GM20000 (cell line): ENCODE measurements around the gene UXS1.
"Not testable (repeated sequence)": the region's sequence is repeated elsewhere in the genome, so short reads cannot be mapped to it uniquely, and the experiment has no call there.

Experiments used
- DNase-seq: peaks from one replicate; pipeline ENCODE4 v3.0.0; 2012; ENCODE audit warnings: low spot score
- TF ChIP-seq, protein P1 (sequence below): IDR thresholded peaks from 2 replicates; pipeline ENCODE4 v1.5.1; 2012; ENCODE audit warnings: mild to moderate bottlenecking, control low read depth; ENCODE audit errors: extremely low read depth, missing control alignments

The UXS1 gene

DNA sequence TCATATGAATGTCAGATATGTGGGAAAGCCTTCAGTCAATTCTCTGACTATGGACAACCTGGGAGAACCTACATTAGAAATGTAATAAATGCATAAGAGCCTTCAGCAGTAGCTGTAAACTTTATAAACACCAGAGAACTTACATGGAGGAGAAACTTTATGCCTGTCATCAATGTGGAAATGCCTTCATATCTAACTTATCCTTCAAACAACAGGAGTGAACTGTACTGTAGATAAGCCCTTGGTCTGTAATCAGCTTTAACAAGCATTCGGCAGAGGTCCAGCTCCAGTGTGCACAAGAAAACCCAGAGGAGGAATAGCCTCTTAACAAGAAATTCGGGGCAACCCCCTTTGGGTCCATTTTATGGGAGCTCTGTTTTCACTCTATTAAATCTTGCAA lies 14.8 kb upstream of the UXS1 start:
- TF ChIP-seq, protein P1, sequence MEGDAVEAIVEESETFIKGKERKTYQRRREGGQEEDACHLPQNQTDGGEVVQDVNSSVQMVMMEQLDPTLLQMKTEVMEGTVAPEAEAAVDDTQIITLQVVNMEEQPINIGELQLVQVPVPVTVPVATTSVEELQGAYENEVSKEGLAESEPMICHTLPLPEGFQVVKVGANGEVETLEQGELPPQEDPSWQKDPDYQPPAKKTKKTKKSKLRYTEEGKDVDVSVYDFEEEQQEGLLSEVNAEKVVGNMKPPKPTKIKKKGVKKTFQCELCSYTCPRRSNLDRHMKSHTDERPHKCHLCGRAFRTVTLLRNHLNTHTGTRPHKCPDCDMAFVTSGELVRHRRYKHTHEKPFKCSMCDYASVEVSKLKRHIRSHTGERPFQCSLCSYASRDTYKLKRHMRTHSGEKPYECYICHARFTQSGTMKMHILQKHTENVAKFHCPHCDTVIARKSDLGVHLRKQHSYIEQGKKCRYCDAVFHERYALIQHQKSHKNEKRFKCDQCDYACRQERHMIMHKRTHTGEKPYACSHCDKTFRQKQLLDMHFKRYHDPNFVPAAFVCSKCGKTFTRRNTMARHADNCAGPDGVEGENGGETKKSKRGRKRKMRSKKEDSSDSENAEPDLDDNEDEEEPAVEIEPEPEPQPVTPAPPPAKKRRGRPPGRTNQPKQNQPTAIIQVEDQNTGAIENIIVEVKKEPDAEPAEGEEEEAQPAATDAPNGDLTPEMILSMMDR, result no peak

DNA sequence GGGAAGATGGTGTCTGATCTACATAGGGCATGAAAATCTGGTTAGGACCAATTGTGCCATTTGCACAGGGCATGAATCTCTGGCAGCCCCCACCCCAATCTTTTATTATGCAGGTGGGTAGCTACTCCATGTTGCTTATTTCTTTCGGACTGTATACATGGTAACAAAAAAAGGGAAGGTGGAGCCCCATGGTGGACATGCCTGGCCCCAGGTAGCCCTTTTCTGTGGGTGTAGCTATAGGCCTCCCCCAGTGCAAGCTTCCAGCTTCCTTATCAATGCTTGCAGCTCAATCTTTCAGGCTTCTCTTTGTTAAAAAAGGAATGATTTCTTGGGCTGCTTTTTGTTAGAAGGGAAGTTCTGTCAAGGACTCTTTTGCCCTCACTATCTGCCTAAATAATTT lies 14.3 kb upstream of the UXS1 start:
- TF ChIP-seq, protein P1, result no peak
- no peak for DNase-seq

More for the DNA sequence above, 14.8 kb upstream of the UXS1 start:
- no peak for DNase-seq

DNA sequence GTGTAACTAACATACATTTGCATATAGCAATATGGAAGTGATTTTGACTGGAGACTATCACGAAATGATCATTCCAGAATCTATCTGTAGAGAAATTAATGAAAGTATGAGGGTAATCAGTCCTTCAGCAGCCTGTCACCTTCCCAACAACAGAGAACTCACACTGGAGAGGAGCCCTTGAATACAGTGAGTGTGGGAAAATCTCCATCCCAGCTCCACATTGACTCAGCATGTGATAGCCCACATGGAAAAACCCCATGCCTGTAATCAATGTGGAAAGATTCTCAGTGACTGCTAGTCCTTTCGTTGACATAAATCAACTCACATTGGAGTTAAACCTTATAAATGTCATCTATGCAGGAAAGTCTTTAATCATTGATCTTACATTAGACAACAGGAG lies 13.1 kb upstream of the UXS1 start:
- TF ChIP-seq, protein P1, result no peak
- DNase-seq, result no peak

DNA sequence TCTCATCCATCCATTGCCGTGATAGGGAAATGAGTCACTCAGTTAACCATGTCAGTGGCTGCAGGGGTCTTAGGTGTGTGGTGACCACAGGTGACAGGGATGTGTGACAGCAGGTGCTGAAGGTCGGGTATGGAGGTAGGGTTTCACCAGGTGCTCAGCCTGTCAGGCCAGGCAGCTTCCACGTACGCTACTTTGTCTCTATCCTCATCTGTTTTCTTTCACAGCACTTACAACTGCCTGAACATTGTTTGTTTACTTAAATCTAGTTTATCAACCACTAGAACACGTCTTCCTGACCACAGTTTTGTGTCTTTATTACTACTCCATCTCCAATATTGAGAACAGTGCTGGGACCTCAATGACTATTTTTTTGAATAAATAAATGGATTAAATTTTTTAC lies 11.4 kb upstream of the UXS1 start:
- no peak for DNase-seq
- TF ChIP-seq, protein P1, result no peak

DNA sequence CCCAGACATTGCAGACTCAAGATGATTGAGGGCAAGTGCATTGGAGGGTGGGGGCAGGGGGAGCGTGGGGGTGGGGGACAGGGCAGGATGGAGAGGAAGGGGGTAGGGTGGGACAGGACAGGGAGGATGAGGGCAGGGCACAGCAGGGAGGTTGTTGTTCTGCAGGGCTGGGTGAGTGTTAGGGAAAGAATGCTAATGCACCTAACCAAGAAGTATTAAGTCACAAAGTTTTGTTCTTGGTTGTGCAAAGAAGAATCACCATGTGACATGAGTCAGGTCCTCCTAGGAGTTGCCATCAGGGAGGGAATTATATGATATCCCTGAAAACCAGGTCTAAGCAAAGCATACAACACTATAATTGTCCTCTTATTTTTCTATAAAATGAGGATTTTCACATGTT lies 10.4 kb upstream of the UXS1 start:
- not testable (repeated sequence) for DNase-seq

DNA sequence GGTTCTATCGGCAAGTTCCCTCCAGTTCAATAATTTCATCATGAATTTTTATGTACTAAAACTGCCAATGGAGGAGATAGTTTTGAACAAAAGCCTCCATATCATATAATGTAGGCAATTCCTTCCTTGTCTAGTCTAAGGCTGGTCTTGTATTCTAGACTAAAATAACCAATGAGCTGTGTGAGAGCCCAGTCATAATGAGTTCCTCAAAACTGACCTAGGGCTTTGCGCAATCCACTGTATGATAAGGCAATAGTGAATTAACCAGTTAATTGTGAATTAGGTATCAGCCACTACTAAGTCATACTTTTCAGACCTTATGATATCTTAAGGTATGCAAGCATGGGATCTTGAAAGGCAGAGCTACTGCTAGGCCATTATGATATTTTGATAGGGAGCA lies 7.6 kb upstream of the UXS1 start:
- no peak for DNase-seq
- TF ChIP-seq, protein P1, result no peak

DNA sequence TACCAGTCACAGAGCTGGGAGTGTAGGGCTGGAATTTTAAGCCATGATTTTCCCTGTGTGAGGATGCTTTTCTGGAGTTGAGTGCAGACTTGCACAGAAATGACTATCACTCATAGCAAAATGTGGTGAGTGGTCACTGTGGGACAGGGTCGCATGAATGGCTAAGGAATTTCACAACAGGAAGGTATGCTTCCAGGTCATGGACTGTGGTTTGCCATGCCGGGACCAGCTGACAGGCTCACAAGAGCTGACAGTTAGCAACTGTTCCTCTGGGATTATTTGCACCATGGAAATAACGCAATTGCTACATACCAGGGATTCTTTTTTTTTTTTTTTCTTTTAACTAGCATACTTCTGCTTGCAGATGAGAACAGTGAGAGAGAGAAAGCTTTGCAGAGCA lies 3.8 kb upstream of the UXS1 start:
- DNase-seq, result no peak
- TF ChIP-seq, protein P1, result no peak

DNA sequence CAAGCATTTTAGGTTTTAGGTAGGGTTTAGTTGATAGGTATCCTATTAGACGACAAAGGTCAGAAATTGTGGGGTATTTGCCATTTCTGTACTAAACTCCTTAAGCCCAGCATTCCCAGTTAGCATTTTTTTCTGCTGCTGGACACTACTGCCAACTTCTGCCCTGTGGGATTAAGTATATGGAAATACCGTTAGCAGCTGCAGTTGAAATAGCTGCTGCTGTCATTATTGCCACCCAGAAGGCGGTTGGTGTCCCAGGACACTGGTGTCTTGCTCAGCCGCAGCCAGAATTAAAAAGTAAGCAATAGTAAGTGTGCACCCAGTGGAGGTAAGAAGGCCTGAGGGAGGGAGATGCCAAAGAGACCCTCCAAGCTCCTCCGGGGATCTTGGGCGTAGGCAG lies 1.9 kb upstream of the UXS1 start:
- TF ChIP-seq, protein P1, result no peak
- DNase-seq, result no peak
